Hematopoietic multipotent progenitor cell (in vitro differentiated cells): Measurements from ENCODE around the gene HRAS. TPM values are rescaled to one million over a fixed set of nuclear protein-coding genes. Genes with fewer than 3 reads are reported as not detected.
"Not testable (repeated sequence)": the region's sequence is repeated elsewhere in the genome, so short reads cannot be mapped to it uniquely, and the experiment has no call there.

Experiments used
- DNase-seq, 3 donors: peaks; one replicate each; pipeline ENCODE4 v3.0.0-alpha.2; 2011 to 2015; ENCODE audit warnings: low read depth in 2 of 3, low spot score in 2 of 3
- total RNA-seq: library from RNA; depleted of rRNA; stranded (reverse); fragments of >200 nt; gene quantifications from one replicate; pipeline ENCODE4 v1.2.3, GENCODE V29; 2012

The HRAS gene
- total RNA-seq, 1 donor = 22.1 TPM

DNA sequence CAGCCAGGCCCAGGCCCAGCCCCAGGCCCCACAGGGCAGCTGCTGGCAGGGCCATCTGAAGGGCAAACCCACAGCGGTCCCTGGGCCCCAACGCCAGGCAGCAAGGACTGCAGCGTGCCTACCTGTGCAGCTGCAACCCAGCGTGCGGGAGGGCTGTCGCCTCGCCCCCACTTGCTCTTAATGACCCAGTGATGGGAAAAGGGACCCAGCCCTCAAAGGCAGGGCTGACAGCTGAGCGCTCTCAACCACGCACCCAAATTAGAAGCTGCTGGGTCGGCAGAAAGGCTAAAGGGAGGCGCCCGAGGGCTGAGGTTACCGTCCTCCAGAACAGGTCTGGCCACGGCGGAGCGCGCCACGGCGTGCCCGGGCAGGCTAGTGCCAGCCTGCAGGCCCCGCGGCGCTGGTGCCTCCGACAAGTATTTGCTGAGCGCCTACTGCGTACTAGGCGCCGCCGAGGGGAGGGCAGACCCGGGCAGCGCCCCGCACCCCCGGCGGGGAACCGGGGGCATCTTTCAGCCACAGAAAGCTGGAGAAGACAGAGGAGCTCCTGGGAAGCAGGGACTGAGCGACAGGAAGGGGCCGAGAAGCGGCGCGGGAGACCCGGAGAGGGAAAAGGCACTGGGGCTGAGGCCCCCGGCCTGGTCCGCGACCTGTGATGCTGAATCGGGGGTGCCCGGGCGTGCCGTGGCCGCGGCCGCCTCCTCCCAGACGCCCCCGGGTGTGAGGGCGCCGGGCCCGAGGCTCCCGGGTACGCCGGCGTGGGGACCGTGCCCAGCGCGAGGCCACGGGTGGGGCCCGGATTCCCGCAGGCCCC lies 773 bp downstream of the HRAS start:
- DNase-seq = no peak

DNA sequence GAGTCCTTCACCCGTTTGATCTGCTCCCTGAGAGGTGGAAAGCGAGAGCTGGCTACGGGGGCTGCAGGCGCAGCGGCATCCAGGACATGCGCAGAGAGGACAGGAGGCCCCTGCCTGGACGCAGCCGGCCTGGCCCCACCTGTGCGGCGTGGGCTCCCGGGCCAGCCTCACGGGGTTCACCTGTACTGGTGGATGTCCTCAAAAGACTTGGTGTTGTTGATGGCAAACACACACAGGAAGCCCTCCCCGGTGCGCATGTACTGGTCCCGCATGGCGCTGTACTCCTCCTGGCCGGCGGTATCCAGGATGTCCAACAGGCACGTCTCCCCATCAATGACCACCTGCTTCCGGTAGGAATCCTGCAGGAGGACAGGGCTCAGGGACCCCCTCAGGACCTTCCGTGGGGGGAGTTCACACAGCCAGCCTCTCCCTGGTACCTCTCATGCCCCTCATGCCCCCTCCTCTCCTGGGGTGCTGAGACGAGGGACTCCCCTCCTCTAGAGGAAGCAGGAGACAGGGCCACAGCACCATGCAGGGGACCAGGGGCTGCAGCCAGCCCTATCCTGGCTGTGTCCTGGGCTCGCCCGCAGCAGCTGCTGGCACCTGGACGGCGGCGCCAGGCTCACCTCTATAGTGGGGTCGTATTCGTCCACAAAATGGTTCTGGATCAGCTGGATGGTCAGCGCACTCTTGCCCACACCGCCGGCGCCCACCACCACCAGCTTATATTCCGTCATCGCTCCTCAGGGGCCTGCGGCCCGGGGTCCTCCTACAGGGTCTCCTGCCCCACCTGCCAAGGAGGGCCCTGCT lies 1.6 kb downstream of the HRAS start:
- no peak for DNase-seq

DNA sequence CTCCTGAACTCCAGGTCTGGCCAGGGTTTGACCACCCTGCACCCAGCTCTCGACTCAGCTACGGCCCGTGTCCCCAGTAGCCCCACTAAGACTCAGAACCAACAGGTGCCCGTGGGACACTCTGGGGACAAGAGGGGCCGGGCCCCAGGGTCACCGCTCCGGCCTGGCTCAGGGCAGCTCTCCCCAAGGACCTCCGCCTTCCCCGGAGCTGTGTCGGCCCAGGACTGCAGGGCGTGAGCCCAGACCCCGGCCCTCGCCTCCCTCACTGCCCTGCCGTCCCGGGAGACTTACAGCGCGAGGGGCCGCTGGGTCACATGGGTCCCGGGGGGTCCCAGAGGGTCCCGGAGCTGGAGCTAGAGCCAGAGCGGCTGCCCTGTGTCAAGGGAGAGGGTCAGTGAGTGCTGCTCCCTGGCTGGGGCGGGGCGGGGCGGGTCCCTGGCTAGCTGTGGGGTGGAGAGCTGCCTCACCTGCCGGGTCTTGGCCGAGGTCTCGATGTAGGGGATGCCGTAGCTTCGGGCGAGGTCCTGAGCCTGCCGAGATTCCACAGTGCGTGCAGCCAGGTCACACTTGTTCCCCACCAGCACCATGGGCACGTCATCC lies 2.3 kb downstream of the HRAS start:
- DNase-seq = no peak

DNA sequence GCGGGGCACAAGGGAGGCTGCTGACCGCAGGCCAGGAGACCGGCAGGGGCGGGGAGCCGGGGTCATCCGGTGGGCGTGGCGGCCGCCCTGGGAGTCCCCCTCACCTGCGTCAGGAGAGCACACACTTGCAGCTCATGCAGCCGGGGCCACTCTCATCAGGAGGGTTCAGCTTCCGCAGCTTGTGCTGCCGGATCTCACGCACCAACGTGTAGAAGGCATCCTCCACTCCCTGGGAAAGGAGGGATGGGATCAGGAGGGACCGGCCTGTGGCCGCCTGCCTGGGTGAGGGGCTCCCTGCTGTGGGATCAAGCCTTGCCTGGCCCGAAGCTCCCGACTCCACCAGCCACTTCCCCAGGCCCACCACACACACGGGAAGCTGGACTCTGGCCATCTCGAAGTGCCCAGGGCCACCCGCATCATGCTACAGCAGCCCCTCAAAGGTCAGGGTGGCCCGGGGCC lies 2.8 kb downstream of the HRAS start:
- no peak for DNase-seq

DNA sequence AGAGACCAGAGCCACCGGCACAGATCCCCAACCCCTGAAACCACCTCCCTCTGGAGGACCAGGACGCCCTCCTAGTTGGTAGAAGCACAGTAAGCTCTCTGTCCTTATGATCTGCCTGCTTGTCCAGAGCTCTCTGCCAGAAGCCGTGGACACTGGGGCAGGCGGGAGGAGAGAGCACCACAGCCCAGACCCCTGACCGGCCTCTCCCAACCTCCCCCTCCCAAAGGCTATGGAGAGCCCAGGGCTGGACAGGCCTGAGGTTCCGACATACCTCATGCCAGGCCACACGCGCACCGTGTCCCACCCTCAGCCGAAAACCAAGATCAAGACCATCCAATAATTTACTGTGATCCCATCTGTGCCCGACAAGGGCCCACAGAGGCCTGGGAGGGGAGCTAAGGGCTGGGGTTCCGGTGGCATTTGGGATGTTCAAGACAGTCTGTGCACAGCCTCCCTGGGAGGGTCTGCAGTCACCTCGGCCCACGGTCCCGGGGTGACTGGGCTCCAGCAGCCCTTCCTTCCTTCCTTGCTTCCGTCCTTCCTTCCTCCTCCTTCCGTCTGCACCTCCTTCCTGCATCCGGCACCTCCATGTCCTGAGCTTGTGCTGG lies 3.4 kb downstream of the HRAS start:
- DNase-seq = no peak

DNA sequence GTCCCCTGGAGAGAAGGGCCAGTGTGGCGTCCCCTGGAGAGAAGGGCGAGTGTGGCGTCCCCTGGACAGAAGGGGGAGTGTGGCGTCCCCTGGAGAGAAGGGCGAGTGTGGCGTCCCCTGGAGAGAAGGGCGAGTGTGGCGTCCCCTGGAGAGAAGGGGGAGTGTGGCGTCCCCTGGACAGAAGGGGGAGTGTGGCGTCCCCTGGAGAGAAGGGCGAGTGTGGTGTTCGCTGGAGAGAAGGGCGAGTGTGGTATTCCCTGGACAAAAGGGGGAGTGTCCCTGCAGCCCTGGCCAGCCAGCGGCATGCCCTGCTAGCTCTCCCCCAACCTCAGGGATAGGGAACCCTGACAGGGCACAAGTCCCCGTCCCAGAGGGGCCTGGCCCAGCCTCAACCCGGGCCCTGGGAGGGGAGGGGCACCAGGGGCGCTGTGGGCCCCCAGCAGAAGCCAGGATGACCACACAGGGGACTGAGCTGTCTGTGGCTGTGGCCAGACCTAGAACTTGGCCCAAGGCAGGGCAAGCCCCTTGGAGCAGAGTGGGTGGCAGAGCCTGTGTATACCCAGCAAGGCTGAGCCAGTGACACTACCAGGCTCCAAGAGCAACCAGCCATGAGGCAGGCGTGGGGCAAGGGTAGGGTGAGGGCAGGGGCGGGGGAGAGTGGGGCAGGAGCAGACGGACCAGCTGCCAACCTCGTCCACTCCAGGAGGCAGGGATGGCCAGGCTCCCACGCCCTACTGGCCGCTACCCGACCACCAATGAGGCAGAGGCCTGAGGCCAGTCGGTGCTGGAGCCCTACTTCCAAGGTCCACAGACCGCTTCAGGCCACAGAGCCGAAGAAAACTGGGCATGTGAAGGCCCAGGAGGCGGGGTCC lies 4.2 kb downstream of the HRAS start:
- DNase-seq = no peak

DNA sequence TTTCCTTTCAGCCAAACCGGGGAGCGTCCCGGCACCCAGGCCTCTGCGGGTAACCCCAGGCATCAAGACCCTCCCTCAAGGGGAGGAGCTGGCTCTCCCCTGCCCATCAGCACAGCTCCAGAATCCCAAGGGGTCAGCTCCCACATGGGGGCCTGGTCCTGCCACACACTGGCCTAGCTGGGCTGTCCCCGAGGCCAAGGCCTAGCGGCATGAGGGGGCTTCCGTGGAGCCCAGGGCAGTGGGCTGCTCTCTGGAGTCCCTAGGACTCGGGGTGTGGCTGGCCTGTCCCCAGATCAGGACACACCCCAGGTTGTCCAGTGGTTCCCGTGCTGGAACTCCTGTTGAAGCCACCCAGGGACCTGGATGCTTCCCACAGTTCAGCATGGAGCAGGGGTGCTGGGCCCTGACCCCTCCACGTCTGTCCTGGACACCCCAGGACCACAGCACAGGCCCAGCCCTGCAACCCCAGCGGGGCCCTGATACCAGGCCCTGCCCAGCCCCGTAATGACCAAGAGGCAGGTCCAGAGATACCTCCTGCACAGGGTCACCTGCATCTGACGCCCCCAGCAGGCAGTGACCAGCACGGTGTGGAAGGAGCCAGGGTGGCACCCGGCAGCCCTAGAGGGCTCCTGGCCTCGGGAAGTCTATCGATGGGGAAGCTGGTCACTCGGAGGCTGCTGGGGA lies 5.5 kb downstream of the HRAS start:
- DNase-seq = no peak

DNA sequence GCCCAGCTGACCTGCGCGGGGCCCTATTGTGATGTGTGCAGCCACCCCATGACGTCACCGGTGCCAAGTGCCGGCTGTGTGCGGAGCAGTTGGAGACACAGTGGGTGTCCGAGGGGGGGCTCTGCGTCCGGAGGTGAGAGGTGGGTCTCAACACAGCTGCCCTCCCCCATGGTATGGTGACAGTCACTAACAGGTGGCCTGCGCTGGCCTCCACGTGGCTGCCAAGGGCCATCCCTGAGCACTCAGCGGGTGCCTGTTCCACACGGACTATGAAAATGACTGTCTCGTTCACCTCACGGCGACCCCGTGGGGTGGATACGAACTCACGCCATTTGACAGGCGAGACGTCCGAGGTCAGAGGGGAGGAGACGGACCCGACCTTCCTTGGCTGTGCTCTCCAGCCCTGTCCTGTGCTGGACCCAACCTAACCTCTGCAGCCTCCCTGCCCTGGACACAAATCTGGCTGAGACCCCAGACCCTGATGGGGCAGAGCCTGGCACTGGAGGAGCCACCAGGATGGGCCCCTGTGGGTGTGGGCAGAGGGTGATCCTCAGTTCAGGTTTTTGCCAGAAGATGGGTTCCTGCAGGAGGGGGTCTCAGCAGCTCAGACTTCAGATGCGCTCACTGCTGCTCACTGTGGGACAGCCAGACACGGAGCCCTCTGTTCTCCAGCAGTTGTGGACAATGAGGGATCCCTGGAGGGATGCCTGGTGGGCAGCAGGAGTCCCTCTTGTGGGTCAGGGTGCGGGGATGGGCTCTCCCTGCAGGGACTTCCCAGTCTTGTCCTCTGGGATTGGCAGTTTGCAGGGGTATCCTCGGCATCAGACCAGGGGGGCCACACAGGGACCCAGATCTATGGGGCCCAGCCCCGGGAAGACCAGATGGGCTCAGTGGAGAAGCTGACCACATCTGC lies 6.3 kb downstream of the HRAS start:
- DNase-seq = no peak

DNA sequence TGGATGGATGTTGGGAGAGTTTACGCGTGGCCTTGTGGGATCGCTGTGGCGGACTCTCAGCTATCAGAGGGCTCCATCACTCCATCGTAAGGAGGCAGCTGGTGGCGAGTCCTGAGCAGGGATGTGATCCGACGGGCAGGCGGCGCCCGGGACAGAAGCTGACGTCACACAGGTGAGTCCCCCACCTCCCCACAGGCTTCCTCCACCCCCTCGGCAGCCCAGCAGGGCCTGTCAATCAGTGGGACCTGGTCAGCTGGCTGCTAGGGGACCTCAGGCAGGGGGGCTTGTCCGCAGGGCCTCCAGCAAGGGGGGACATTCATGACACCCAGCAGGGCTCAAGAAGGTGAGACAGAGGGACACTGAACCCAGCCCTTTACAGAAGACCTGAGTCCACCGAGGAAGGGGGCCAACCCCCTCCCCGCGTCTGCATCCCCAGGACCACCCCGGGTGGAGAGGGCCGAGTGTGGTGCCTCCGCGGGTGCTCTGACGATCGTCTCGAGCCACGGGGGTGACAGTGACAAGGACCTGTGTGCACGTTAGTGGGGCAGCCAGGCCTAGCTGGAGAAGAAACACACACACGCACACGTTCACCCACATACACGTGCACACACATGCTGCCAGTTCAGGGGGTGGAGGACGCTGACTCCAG lies 7.1 kb downstream of the HRAS start:
- no peak for DNase-seq

DNA sequence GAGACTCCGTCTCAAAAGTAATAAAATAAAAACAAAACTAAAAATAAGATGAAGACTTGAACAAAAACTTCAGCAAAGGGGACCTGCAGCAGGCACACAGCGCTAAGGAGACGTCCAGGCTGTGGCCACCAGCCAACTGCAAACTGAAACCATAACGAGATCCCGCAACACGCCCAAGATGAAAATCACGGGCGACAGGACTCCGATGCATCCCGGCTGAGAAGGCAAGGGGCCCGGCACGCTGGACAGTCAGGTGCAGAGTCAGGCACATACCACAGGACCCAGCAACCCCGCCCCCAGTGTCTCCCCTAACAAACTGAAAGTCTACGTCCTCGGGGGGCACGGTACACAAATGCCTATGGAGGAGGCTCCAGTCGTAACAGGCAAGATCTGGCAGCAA lies 9.2 kb downstream of the HRAS start:
- no peak for DNase-seq

DNA sequence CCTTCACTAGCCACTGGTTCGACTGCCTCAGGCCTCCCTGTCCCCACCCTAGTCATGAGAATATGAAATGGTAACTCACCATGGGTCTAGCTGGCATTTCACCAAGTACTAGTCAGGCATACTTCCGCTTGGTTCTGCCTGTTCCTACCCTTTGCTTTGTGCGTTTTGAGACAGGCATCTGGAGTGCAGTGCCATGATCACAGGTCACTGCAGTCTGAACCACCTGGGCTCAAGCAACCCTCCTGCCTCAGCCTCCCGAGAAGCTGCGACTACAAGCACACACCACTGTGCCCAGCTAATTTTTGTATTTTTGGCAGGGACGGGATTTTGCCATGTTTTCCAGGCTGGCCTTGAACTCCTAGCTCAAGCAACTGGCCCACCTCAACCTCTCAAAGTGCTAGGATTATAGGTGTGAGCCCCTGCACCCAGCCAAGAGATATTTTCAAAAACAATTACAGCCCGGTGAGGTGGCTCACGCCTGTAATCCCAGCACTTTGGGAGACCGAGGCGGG lies 14.1 kb downstream of the HRAS start:
- DNase-seq = no peak

DNA sequence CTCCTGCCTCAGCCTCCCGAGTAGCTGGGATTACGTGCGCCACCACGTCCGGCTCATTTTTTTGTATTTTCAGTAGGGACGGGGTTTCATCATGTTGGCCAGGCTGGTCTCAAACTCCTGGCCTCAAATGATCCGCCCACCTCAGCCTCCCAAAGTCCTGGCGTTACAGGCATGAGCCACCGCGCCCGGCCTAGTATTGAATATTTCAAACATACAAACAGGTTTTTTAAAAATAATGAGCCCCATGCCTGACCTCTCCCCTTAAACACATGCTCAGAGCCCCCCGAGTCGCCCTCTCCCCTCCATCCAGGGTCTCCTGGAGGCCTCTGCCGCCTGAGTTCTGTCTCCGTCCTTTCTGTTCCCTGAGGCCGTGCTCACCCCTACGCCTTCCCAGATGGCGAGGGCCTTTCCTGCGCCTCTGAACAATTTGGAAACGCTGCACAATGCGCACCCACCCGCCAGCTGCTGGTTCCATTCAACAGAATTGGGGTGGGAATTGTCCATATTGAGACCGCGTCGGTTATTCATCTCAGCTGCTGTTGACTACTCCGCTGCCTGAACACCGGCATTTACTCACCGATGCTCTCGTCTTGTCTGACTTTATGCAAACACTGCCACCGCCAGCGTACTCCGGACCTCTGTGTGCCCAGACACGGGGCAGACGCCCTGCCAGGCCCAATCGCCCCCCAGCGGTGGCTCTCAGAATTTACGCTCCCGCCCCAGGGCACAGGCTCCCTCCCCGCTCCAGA lies 14.8 kb downstream of the HRAS start:
- DNase-seq = no peak

DNA sequence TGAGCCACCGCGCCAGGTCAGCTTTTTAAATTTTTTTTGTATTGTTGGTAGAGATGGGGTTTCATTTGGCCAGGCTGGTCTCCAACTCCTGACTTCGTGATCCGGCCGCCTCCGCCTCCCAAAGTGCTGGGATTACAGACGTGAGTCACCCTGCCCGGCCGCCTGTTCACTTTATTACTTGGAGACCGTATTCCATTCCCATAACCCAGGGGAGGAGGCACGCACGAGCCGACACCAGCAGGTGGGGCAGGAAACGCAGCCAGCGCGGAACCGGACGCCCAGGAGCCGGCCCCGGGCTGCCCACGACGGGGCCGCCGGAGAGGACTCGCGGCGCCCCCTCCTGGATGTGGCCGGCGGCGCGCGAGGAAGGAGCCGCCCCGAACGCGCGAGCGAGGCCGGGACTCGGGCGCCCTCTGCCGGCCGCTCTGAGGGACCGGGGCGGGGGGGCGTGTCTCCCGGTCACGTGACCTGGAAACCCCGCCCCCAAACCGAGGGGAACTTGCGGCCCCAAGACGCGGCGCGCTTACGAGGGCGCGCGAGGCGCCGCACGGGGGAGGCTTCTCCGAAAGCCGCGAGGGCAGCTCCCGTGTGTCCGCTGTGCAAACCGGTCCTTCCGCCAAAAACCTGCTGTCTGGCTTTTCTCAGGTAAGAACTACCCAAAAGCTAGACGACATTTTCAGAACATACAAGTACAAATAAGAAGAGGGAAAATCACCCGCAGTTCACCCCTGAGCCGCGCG lies 16.7 kb downstream of the HRAS start:
- peak; percentile 88 to 98 (median 92) for DNase-seq

DNA sequence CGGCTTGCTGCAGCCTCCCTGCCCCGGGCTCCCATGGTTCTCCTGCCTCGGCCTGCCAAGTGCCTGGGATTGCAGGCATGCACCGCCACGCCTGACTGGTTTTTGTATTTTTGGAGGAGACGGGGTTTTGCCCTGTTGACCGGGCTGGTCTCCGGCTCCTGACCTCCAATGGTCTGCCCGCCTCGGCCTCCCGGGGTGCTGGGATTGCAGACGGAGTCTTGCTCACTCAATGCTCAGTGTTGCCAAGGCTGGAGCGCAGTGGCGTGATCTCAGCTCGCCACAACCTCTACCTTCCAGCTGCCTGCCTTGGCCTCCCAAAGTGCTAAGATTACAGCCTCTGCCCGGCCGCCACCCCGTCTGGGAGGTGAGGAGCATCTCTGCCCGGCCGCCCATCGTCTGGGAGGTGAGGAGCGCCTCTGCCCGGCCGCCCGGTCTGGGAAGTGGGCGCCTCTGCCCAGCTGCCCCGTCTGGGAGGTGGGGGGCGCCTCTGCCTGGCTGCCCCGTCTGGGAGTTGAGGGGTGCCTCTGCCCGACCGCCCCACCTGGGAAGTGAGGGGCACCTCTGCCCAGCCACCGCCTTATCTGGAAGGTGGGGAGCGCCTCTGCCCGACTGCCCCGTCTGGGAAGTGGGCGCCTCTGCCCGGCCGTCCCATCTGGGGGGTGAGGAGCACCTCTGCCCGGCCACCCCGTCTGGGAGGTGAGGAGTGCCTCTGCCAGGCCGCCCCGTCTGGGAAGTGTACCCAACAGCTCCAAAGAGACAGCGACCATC lies 18.3 kb downstream of the HRAS start:
- DNase-seq = not testable (repeated sequence)

DNA sequence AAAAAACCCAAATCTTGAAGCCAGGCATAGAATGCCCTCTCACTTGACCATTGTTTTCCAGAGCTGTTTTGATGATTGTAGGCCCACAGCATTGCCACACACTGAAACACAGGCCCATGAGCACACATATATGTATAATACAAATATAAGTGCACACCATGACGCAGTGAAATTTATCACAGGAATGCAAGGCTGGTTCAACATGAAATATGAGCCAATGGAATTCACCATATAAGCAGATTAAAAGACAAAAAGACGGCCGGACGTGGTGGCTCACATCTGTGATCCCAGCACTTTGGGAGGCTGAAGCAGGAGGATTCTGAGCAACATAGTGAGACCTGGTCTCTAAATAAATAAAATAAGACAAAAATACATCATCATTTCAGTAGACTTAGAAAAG lies 19.0 kb downstream of the HRAS start:
- no peak for DNase-seq

DNA sequence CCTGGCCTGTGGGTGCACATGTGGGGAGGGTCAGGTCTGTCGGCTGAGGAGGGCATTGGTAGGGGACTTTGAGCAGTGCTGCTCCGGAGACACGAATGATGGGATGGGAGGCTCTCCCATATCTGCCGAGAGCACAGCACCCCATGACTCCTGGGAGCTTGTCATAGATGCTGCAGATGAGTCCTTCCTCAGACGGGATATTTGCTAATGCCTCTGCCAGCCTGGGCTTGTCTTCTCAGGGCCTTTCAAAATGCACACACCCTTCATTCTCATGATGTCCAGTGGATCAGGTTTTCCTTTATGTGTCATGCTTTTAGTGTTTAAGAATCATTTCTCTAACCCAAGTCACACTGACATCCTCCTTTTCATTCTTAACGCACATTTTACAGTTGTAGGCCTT lies 20.2 kb downstream of the HRAS start:
- no peak for DNase-seq
